Stimulated activated CD8-positive, alpha-beta memory T cell treated with anti-CD3 and anti-CD28 coated beads, Interleukin-4, amount 100 ng/mL, for 48 hours (primary cell): ENCODE data around the gene FAM9C.

Experiments
- DNase-seq: peaks from one replicate; pipeline ENCODE4 v3.0.0-alpha.2; 2020

Gene FAM9C

DNA sequence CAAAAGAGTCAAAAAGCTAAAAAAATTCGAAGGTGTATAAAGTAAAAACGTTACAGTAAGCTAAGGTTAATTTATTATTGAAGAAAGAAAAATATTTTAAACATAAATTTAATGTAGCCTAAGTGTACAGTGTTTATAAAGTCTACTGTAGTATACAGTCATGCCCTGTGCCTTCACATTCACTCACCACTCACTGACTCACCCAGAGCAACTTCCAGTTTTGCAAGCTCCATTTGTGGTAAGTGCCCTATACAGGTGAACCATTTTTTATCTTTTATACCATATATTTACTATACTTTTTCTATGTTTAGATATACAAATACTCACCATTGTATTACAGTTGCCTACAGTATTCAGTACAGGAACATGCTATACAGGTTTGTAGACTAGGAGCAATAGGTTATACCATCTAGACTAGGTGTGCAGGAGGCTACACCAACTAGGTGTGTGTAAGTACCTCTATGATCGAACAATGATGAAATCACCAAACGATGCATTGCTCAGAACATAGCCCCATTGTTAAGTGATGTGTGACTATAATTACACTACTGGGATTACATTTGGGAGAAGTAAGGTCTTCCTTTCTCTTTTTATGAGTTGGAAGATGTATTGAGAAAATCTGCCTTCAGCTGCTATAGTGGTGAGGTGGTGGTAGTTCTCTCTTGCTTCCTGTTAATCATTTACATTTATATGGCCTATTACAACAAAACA, 42.3 kb downstream of the FAM9C start:
- no peak for DNase-seq

DNA sequence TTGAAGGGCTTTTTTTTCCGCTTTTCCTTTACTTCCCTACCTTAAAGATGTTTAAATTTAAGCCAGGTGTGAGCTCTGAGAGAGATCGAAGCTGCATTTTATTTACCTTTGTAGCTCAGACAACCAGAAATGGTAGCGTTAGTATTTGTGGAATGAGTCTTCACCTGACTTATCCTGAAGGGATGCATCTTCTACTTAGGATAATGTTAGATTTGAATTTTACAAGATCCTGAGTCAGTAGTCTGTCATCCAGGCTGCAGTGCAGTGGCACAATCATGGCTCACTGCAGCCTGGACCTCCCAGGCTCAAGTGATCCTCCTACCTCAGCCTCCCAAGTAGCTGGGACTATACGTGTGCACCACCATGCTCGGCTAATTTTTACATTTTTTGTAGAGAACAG, 43.3 kb downstream of the FAM9C start:
- no peak for DNase-seq

DNA sequence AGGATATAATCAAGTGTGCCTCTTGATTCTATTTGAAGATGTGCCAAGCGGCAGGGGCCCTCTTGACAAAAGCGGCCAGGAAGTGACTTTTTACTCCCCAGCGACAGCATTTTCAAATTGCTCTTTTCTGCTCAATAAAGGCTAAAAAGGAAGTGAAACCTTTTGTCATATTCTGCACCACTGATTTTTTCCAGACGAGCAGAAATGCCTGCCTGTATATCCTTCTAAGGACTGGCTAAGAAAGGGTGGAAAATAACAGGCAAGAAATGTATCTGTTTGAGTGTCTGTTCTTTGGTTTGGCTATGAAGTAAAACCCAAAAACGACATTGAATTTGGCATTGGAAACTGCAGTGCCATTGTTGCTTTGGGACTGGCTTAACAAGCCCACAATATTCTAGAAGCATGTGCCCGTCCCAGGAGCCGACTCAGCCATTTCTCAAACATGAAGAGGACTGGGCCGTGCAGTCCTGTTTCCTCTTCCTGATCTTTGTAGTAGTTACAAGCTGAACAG, 44.1 kb downstream of the FAM9C start:
- DNase-seq, result no peak

DNA sequence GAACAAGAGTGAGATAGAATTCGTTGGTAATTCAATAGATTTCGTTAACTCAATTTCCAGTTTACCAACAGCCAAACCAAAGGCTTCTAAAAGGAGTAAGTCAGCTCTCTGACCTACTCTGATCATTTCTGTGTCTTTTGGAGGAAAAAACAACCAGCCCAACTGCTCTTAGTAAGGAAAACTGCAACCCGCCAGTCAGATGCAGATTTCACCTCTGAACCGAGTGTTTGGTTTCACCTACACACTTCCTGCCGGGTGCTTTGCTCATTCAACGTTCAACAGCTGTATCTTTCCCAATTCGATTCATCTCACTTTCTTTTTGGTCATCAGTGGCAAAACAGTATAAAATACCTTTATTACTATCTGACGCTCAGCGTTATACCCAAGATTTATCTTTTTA, 45.0 kb downstream of the FAM9C start:
- DNase-seq, result peak; percentile 59

DNA sequence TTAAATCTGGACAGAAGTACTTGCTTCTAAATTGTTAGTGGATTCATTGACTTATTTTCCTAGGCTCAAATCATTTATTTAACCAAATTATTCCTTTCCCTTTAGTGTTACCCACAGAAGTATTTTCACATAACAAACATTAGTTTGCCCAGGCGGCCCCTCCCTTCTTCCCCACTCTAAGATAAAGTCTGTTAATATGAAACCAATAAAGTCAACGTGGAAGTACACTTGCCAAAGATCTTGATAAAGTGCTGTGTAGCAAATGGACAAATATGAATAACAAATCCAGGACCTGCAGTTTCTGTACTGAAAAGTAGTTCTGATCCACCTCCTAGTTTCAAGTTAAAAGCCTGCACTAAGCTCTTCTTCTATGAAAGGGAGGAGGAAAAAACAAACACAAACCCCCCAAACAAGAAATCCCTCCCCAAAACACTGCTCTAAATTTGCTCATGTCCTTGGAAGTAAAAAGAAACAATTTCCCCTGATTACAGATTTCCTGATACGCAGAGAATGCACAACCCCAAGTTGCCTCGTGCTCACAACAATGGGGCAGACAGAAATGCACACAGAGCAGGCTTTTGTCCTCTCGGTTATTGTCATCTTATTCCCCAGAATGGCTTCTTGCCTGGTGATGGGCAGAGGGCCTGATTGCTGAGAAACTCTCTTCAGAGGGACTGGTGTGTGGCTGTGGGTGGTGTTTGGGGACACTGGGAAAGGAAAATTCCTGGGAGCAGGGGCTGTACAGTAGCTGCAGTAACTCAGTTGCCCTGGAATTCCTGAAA, 46.3 kb downstream of the FAM9C start:
- DNase-seq, result no peak

DNA sequence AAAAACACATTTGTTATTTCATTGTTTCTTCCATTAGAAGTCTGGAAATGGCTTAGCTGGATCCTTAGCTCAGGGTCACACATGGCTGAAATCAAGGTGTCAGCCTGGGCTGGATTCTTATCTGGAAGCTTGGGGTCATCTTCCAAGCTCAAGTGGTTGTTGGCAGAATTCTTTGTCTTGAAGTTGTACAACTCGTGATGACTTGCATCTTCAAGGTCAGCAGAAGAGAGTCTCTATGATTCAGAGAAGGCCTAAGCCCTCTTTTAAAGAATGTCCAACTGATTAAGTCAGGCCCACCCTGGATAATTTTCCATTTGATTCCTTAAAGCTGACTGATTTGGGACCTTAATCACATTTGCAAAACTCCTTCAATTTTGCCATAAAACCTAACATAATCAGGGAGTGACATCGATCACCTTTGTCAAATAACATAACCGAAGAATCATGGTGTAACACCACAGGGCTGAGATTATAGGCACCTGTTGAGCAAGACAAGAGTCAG, 47.4 kb downstream of the FAM9C start:
- no peak for DNase-seq

DNA sequence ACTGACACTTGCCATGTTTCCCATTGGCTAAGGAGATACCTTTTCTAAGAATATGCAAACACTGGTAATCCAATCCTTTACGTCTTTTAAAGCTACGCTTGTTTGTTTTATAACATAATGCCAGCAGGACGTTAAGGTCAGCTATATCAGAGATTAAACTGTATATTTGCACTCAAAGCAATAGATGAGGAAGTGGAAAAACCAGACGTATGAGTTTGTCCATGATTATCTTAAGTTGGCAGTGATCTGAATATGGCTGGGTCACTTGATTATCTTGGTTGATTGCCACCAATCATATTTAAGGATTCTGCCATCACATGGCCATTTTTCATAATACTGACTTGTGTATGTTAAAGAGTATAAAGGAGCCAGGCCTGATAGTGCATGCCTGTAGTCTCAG, 50.1 kb downstream of the FAM9C start:
- no peak for DNase-seq

DNA sequence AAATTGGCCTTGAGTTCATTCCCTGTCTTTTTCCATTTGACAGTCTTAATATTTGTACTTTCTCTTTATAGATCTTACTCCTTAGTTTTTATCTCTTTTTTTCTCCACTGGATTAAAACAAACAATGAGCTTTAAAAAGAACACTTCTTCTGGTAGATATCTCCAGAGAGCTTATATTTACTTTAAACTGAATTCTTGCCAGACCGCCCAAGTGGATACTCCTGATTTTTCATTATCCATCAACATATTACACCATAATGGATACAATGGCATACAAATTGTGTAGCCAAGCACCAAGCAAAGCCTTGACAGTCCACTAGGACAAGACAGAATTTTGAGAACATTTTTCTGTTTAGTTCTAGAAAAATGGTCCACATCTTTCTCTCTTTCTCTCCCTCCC, 50.6 kb downstream of the FAM9C start:
- no peak for DNase-seq

DNA sequence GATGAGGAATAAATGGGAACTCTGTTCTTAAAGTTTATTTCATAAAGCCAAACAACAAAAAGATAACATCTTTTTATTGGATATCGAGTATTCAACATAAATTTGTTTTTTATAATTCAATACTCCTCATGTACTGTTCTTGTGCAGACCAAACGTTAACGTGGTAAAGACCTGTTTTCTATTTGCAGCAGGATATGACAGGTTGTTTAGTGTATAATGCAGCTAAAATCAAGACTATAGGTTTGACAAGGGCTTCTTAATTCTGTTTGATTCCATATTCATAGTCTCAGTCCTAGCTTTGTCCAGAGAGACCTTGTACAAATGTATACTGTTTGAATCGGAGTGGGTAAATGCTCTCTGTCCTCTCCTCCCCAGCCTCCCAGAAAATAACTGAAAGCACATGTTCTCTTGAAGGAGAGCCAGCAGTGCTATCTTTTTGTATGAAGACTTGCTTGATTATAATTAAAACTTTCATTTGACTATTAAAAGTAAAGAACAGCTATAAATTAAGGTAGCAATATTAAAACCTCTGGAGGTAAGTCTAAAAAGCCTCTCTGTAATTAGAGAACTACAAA, 51.8 kb downstream of the FAM9C start:
- DNase-seq, result no peak

DNA sequence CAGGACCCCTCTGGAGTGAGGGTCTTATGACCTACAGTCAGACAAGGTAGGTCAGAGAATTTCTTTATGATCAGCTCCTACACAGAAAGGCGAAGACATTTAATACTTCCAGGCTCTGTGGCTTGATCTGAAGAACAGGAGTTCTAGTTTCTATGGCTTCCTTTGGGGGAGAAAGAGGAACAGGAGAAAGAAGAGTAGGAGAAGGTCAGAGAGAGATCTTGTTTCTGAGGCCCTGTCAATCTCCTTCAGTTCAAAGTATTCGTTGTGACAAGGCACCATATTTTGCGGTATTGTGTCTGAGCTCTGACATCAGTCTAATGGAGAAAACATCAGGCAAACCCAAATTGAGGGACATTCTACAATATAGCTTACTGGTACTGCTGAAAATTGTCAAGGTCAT, 52.8 kb downstream of the FAM9C start:
- DNase-seq, result no peak

DNA sequence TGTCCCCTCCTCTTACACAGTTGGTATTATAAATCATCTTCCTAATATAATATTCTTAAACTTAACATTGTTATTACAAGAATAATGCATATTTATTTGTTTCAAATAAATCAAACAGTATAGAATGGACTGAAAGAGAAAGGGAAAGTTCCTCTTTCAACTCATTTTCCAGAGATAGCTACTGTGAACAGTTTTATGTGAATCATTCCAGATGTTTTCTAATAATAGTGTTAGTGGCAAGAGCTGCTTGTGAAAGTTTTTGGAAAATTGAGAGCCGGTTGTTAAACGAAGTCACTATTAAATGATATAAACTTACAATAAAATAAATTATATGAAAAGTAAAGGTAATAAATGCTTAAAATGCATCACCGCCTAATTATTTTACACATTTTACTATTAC, 55.0 kb downstream of the FAM9C start:
- no peak for DNase-seq

DNA sequence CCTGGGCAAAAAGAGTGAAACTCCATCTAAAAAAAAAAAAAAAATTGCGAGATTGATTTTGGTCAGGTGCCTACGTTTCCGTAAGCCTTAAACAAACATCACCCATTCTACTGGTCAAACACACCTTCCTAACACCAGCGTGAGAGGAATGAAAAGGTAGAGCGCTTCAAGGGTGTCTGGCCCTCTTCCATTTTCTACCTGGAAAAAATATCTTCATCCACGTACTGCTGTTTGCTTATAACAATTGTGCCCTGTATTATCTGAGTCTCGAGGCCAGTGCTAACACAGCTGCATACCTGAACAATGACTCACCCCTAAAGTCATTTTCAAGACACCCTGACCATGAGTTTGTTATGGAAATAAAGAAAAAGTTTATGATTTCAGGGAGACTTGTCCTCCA, 55.6 kb downstream of the FAM9C start:
- DNase-seq, result no peak

DNA sequence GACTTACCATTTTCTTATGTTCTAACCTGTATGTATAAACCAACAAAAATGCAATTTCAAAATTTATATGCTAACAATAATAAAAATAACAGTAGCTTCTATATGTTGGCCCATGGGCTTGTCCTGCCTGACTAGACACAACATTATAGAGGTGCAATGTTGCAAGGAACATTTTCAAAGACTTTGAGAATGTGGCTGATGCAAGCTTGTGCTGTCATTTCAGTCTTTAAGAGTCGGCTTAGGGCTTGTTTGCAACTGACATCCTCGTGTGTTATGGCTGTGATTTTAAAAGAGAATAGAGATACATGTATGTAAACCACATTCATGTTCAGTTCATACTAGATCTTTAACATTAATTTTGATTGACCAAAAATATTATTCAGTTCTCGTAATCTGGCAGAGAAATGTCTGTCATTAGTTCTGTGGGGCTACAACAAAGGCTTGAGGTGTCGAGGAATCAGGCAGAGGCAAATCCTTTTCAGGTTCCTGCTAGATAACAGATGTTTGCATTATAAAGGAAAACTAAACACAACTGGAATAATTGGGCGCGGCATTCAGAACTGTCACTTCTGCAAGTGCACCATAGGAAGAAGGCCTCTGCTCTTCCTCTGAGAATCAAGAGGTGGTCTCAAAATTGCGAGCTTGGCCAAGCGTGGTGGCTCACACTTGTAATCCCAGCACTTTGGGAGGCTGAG, 56.4 kb downstream of the FAM9C start:
- no peak for DNase-seq

DNA sequence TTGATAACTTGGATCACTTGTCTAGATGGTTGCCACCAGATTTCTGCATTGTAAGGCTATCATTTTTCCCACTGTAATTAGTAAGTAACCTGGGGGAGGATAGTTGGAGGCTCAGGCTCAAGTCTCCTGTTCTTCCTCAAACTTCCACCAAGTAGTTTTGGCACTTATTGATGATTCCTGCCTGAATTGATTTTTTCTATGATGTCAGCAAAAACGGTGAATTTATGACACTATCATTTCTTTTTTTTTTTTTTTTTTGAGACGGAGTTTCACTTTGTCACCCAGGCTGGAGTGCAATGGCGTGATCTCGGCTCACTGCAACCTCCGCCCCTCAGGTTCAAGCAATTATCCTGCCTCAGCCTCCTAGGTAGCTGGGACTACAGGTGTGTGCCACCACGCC, 57.1 kb downstream of the FAM9C start:
- DNase-seq, result no peak

DNA sequence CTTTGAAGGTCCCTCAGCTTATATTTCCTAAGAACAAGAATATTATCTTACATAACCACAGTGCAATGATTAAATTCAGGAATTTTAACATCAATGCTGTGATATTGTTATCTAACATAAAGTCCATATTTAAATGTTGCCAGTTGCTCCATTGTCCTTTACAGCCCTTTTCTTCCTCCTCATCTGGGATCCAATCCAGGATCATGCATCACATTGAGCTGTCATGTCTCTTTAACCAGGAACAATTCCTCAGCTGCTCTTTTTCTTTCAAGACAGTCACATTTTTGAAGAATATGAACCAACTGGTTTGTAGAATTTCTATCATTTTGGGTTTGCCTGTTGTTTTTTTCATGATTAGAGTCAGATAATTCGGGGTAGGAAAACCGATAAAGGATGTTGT, 57.5 kb downstream of the FAM9C start:
- DNase-seq, result no peak

DNA sequence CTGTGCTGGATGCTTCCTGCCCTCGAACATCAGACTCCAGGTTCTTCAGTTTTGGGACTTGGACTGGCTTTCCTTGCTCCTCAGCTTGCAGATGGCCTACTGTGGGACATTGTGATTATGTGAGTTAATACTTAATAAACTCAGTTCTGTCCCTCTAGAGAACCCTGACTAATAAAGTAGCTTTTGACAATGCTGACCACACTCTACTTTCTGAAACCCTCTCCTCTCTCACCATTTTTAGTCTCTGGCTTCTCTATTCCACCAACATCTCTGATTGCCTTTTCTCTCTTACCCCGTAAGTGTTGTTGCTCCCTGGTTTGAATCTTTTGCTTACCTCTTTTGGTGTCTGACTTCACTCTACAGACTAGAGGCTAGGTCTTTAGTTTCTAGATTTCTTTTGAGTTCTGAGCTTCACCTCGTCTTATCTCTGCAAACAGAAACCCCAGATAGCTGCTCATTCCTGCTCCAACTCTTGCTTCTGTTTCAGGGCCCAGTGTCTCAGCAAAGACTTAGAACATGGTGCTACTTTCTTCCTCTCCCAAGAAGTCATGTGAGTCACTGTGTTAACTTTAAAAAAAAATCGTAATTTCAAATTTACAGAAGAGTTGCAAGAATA, 58.1 kb downstream of the FAM9C start:
- DNase-seq, result no peak
